Urinary bladder (tissue), 4 donors: ENCODE data around the gene P2RY2. TPM values are rescaled to one million over a fixed set of nuclear protein-coding genes. Genes with fewer than 3 reads are reported as not detected.

ENCODE experiments used
- DNase-seq: peaks from one replicate; pipeline ENCODE4 v3.0.0-alpha.2; 2015; ENCODE audit errors: extremely low spot score
- H3K27ac ChIP-seq: one replicate; pipeline ENCODE4 v1.5.1; 2013; ENCODE audit warnings: low read depth, mild to moderate bottlenecking, moderate library complexity
- H3K36me3 ChIP-seq: one replicate; pipeline ENCODE4 v1.6.1; 2013; ENCODE audit warnings: mild to moderate bottlenecking, moderate library complexity; ENCODE audit not compliant: insufficient read depth
- H3K4me1 ChIP-seq: one replicate; pipeline ENCODE4 v1.6.1; 2013; ENCODE audit warnings: mild to moderate bottlenecking, moderate library complexity; ENCODE audit not compliant: insufficient read depth
- H3K4me3 ChIP-seq: one replicate; pipeline ENCODE4 v1.5.1; 2013; ENCODE audit warnings: low read depth, low read length
- WGBS: extraction: QIAGEN DNeasy Blood & Tissue Kit; methylation state at CpG from one replicate; pipeline ENCODE4 v1.1.7; 2013; 5-methylcytosine and 5-hydroxymethylcytosine counted together
- polyA plus RNA-seq: library from polyadenylated mRNA; stranded (reverse); fragments of 200-250 nt; gene quantifications from one replicate; pipeline ENCODE4 v1.2.3, GENCODE V29; 2013
- total RNA-seq: library from RNA; depleted of rRNA; stranded (reverse); fragments of >200 nt; gene quantifications from one replicate; pipeline ENCODE4 v1.2.3, GENCODE V29; 2014
- donor health status: healthy with polysubstance abuse.
- donor health status: healthy.

P2RY2 gene
- total and polyA plus RNA-seq, 2 donors = 1.8 to 2.3 TPM

DNA sequence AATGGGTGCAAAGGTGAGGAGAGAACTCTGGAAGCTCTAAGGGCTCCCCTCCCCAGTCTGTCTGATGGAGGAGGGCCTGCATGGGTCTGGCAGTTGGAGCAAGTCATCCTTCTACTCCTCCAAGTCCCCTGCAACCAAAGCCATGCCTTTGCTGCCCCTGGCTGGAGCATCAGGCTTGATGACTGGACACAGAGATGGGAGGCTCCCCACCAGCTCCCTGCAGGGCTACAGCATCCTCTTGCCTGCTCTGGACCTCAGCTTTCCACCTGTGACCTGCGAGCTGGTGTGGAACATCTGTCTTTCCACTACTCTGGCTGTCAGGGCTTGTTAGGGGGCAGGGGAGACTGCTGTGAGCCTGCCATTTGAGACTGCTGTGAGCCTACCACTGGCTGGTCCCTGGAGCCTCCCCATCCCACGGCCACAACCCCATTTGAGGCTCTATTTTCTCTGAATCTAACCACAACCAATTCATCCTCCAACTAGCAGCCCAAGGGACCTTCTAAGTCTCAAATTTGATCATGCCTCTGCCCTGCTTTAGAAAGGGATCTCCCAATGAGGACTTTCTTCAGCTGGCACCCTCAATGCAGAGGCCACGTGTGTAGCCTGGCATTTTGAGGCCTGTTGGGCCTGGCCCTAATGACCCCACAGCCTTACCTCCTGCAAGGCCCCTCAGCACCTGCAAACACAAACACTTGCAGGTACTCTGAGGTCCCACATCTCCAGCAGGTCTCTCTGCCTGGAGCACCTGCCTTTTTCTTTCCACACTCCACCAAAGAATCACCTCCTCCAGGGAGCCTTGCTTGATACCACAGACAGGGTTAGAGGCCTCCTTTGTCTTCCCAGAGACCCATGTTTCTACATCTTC is 63.9 kb downstream of the P2RY2 start:
- WGBS = 93% methylated on average over 3 of the region's 3 CpGs
- Histone ChIP-seq H3K4me3 (no peak overlapping the region), H3K4me1 (no peaks in the 10 kb centered on the region), H3K36me3 (no peaks in the 10 kb centered on the region), H3K27ac (no peak overlapping the region)
- DNase-seq = no peak

DNA sequence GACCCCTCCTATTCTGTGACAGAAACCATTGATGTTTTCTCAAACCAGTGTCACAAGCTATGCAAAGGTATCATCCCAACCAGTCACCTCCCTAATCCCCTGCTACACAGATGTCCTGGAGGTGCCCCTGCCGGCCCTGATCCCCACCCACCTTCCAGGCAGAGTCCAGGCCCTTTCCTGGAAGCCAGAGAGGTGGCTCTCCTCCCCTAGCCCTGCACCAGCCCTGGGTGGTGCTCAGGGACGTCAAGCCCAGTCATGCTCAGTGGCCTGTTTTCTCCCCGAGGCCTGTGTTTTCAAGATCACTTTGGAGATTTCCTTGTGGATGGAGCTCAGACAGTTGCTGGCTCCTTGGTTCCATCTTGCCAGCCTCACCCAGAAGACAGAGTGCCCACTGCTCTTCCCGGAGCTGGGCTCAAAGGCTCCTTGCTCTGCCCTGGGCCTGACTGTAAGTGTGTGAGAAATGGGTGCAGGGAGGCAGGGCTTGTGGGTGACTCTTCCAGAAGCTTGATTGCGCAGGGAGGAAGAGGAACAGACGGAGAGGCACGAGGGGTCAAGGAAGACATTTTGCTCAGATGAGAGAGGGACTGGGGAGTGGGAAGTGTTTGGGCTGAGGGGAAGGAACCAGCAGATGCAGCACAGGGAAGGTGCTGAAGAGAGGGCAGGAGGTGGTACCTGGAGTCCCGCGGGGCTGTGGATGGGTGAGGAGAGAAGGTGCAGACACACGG is 65.4 kb downstream of the P2RY2 start:
- no peak for DNase-seq

DNA sequence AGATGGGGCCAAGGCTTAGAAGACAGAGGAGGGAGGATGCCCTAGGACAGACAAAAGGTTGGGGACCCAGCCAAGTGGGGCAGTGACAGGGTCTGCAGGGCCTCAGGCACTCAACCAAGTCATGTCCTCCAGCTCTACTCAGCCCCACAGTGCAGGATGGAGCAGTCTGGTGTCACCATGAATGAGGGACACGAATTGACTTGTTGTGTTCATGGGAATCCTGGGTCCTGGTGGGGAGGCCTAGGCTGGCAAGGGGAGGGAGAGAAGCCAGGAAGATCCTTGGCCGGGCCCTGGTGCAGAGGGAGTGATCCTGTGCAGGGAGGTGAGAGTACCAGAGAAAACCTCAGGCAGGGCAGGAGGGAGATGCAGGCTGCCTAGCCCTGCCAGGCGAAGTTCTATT is 66.0 kb downstream of the P2RY2 start:
- no peaks in the 10 kb centered on the region for H3K4me1 ChIP-seq
- no peak for DNase-seq
- no peak overlapping the region for H3K4me3 ChIP-seq
- H3K36me3 ChIP-seq = no peaks in the 10 kb centered on the region
- 83% methylated on average over 3 of the region's 3 CpGs for WGBS
- H3K27ac ChIP-seq = no peak overlapping the region

More for the DNA sequence above, 65.4 kb downstream of the P2RY2 start:
- Histone ChIP-seq H3K27ac (no peak overlapping the region), H3K36me3 (no peaks in the 10 kb centered on the region), H3K4me1 (no peaks in the 10 kb centered on the region), H3K4me3 (no peak overlapping the region)
- WGBS = 79% methylated on average over 10 of the region's 10 CpGs

DNA sequence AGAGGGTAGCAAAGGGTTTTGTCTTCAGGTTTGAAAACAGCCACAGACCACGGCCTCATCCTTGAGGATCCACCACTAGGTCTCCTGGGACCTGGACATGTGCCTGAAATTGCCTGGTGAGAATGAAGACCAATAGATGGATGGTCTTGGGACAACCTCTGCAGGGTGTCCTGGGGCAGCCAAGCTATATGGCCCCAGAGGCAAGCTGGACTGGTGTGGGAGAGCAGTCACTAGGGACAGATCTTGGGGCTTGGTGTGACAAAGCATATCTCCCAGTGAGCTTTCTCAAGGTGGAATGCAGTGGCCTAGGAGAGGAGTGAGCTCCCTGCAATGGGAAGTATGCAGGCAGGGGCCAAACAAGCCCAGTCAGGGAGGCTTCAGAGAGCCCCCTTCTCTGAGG is 67.6 kb downstream of the P2RY2 start:
- Histone ChIP-seq H3K36me3 (no peaks in the 10 kb centered on the region), H3K27ac (no peak overlapping the region), H3K4me3 (no peak overlapping the region), H3K4me1 (no peaks in the 10 kb centered on the region)
- WGBS = 90% methylated on average over 1 of the region's 1 CpG
- no peak for DNase-seq

Other genes with a start within 250 kb of the P2RY2 start
- 40.5 TPM for gene FCHSD2, start 76.0 kb upstream of the P2RY2 start, total RNA-seq
- 21.4 TPM for gene FCHSD2, start 76.0 kb upstream of the P2RY2 start, polyA plus RNA-seq
- 0.90 TPM for gene P2RY6, start 54.1 kb downstream of the P2RY2 start, total RNA-seq
- gene P2RY6, start 54.1 kb downstream of the P2RY2 start, polyA plus RNA-seq = 2.6 TPM
- gene ARHGEF17, start 90.0 kb downstream of the P2RY2 start, total RNA-seq = 30.7 TPM
- gene ARHGEF17, start 90.0 kb downstream of the P2RY2 start, polyA plus RNA-seq = 69.8 TPM
- gene RELT, start 158.1 kb downstream of the P2RY2 start, total RNA-seq = 2.6 TPM
- gene RELT, start 158.1 kb downstream of the P2RY2 start, polyA plus RNA-seq = 2.7 TPM